Neural cell (in vitro differentiated cells): ENCODE results near the gene UPK3BL2. TPM values are rescaled to one million over a fixed set of nuclear protein-coding genes. Genes with fewer than 3 reads are reported as not detected.
"Not testable (repeated sequence)": the region's sequence is repeated elsewhere in the genome, so short reads cannot be mapped to it uniquely, and the experiment has no call there.

Source experiments
- H2AFZ ChIP-seq: fragments of 200-600, 300-800 bp; sonication (generic), shearing (Covaris generic); 2 replicates; pipeline ENCODE4 v1.6.0; 2014; ENCODE audit warnings: low read depth, mild to moderate bottlenecking, antibody characterized with exemption, low read length, moderate library complexity
- H3F3A ChIP-seq: fragments of 200-600 bp; shearing (Covaris generic); 2 replicates; pipeline ENCODE4 v1.6.1; 2016; ENCODE audit warnings: mild to moderate bottlenecking, moderate library complexity, mixed read lengths, antibody characterized with exemption, low read length; ENCODE audit not compliant: insufficient read depth, poor library complexity, severe bottlenecking
- H3K27ac ChIP-seq: fragments of 200-600, 300-800 bp; sonication (generic), shearing (Covaris generic); 2 replicates; pipeline ENCODE4 v1.5.1; 2014; ENCODE audit warnings: mild to moderate bottlenecking, low read length, moderate library complexity
- H3K27me3 ChIP-seq: fragments of 300-800, 200-600 bp; sonication (generic), shearing (Covaris generic); 2 replicates; pipeline ENCODE4 v1.6.0; 2014; ENCODE audit warnings: mild to moderate bottlenecking, low read depth, low read length, moderate library complexity; ENCODE audit not compliant: insufficient read depth
- H3K36me3 ChIP-seq: fragments of 300-800, 200-600 bp; sonication (generic), shearing (Covaris generic); 2 replicates; pipeline ENCODE4 v1.5.1; 2014; ENCODE audit warnings: mild to moderate bottlenecking, antibody characterized with exemption, low read length, moderate library complexity; ENCODE audit not compliant: insufficient read depth
- H3K4me2 ChIP-seq: fragments of 300-800, 200-600 bp; sonication (generic), shearing (Covaris generic); 2 replicates; pipeline ENCODE4 v1.6.0; 2014; ENCODE audit warnings: mild to moderate bottlenecking, low read length
- H3K4me3 ChIP-seq: fragments of 300-800, 200-600 bp; sonication (generic), shearing (Covaris generic); 2 replicates; pipeline ENCODE4 v1.5.1; 2014; ENCODE audit warnings: mild to moderate bottlenecking, low read length, moderate library complexity
- H3K79me2 ChIP-seq: fragments of 200-600 bp; shearing (Covaris generic); replicated peaks from 2 replicates; pipeline ENCODE4 v1.6.0; 2014; ENCODE audit warnings: mild to moderate bottlenecking, low read length, moderate library complexity; ENCODE audit not compliant: insufficient read depth
- H3K9ac ChIP-seq: fragments of 300-800, 200-600 bp; sonication (generic), shearing (Covaris generic); 2 replicates; pipeline ENCODE4 v1.6.1; 2016; ENCODE audit warnings: mild to moderate bottlenecking, low read length, mixed read lengths
- H3K9me2 ChIP-seq: fragments of 200-600 bp; shearing (Covaris generic); 2 replicates; pipeline ENCODE4 v1.6.1; 2016; ENCODE audit warnings: mild to moderate bottlenecking, low read length, mixed read lengths; ENCODE audit not compliant: insufficient read depth
- H3K9me3 ChIP-seq: fragments of 200-600, 300-800 bp; sonication (generic), shearing (Covaris generic); 2 replicates; pipeline ENCODE4 v1.6.1; 2016; ENCODE audit warnings: mild to moderate bottlenecking, mixed run types, low read length, moderate library complexity, mixed read lengths
- H4K20me1 ChIP-seq: fragments of 200-600 bp; shearing (Covaris generic); 2 replicates; pipeline ENCODE4 v1.6.1; 2016; ENCODE audit warnings: mild to moderate bottlenecking, mixed run types; ENCODE audit not compliant: insufficient read depth
- POLR2AphosphoS5 ChIP-seq: IDR thresholded peaks from 2 replicates; pipeline ENCODE4 v1.6.1; 2012
- TAF1 ChIP-seq: IDR thresholded peaks from 2 replicates; pipeline ENCODE4 v1.6.1; 2012; ENCODE audit warnings: low read depth
- polyA plus RNA-seq: library from polyadenylated mRNA; depleted of rRNA; stranded (reverse); fragments of >200 nt; gene quantifications from 2 replicates; pipeline ENCODE4 v1.2.3, GENCODE V29; 2014
- TF ChIP-seq, protein P1 (sequence below): IDR thresholded peaks from 2 replicates; pipeline ENCODE4 v1.6.1; 2012; ENCODE audit warnings: borderline replicate concordance

The UPK3BL2 gene
- polyA plus RNA-seq, 1 donor from 2014 or later = 9.0 TPM

DNA sequence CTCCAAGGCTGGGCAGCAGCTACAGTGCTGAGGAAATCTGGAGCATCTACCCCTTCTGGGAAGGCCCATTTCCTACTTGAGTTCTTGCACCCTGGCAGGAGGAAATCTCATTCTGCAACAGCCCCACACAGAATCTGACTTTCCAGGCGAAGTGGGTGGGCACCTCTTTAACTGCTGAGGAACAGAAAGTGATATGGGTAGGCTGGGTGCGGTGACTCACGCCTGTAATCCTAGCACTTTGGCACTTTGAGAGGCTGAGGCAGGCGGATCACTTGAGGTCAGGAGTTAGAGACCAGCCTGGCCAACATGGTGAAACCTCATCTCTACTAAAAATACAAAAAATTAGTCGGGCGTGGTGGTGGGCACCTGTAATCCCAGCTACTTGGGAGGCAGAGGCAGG lies 31.1 kb upstream of the UPK3BL2 start:
- H2AFZ ChIP-seq, H3K27ac ChIP-seq, H3K9me2 ChIP-seq, H3K79me2 ChIP-seq, H3F3A ChIP-seq, H3K27me3 ChIP-seq, H3K9ac ChIP-seq, H3K36me3 ChIP-seq, H3K4me3 ChIP-seq, H3K9me3 ChIP-seq, H3K4me2 ChIP-seq, H4K20me1 ChIP-seq: not testable (repeated sequence)

DNA sequence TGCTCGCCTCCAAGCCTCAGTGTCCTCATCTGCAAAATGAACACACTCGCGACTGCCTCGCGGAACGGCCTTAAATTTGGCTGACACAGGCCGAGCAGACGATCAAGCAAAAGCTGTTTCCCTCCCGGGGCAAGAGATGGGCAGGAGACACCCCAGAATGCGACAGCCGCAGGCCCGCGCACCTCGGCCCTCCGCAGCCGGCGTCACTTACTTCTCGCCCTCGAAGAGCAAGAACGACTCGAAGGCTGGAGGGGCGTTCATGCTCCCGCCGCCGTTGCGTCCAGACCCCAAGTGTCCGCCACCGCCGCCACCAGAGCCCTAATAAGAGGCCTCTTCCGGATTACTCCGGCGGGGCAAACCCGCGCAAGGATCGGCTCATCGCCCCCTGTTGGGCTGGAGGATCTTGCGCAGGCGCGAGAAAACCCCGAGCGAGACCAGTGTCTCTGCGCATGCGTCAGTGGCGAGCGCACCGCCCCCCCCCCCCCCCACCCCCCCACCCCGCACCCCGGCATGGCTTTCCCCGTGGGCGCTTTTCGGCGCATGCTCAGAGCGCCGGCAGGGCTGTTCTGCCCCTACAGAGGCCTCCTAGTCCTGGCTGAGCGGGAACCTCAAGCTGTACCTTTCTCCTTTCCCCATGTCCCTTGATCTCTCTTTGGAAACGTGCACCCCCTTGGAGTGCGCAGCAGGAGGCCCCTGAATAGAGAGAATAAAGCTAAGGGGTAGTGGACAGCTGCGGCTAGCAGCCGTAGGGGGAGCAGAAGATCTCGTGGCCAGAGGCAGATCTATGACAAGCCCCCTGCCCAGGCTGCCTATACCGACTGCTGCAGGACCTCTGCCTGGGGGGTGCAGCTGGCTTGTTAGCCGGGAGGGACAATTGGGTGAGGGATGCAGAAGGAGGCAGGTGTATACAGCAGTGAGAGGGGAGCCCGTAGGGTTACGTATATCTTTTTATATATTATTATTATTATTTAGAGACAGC lies 29.1 kb upstream of the UPK3BL2 start, which contains the start of gene POLR2J3:
Gene POLR2J3, minus strand, starts transcription at position 323 of the 979 bp plus-strand sequence. Its CDS starts 62 bp downstream, at position 261.
- Histone ChIP-seq H3K9ac (peak within 1 kb of the TSS; percentile 74), H3K27ac (peak within 1 kb of the TSS; percentile 73), H2AFZ (peak within 1 kb of the TSS; percentile 21), H3K4me3 (peak within 1 kb of the TSS; percentile 60)
- not testable (repeated sequence) for H3K4me2 ChIP-seq, H3K9me2 ChIP-seq, H3K27me3 ChIP-seq, H3K36me3 ChIP-seq, H3F3A ChIP-seq, H4K20me1 ChIP-seq, H3K79me2 ChIP-seq, H3K9me3 ChIP-seq
- TF ChIP-seq TAF1 (peak; percentile 47), POLR2AphosphoS5 (peak; percentile 53)
- TF ChIP-seq, protein P1, sequence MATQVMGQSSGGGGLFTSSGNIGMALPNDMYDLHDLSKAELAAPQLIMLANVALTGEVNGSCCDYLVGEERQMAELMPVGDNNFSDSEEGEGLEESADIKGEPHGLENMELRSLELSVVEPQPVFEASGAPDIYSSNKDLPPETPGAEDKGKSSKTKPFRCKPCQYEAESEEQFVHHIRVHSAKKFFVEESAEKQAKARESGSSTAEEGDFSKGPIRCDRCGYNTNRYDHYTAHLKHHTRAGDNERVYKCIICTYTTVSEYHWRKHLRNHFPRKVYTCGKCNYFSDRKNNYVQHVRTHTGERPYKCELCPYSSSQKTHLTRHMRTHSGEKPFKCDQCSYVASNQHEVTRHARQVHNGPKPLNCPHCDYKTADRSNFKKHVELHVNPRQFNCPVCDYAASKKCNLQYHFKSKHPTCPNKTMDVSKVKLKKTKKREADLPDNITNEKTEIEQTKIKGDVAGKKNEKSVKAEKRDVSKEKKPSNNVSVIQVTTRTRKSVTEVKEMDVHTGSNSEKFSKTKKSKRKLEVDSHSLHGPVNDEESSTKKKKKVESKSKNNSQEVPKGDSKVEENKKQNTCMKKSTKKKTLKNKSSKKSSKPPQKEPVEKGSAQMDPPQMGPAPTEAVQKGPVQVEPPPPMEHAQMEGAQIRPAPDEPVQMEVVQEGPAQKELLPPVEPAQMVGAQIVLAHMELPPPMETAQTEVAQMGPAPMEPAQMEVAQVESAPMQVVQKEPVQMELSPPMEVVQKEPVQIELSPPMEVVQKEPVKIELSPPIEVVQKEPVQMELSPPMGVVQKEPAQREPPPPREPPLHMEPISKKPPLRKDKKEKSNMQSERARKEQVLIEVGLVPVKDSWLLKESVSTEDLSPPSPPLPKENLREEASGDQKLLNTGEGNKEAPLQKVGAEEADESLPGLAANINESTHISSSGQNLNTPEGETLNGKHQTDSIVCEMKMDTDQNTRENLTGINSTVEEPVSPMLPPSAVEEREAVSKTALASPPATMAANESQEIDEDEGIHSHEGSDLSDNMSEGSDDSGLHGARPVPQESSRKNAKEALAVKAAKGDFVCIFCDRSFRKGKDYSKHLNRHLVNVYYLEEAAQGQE = peak; percentile 26

DNA sequence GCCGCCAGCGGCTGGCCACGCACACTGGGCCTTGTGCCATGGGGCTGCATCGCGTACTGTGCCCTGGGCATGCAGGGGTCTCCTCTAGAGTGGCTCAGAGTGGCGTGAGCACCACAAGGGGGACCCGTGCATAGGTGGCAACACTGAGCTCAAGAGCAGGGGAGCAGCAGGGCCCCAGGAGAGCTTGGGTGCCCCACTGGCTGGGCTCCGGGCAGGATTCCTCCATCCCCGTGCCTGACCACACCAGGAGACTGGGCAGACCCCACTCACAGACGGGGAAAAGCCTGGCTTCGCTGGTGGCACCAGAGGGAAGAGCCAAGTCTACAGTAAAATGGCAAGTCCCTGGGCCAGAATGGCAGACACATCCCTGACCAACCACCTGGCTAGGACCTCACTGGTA lies 25.1 kb upstream of the UPK3BL2 start:
- not testable (repeated sequence) for H2AFZ ChIP-seq, H3K4me2 ChIP-seq, H3K9me2 ChIP-seq, H3K9me3 ChIP-seq, H4K20me1 ChIP-seq, H3K9ac ChIP-seq, H3K27ac ChIP-seq, H3K27me3 ChIP-seq, H3K79me2 ChIP-seq, H3F3A ChIP-seq, H3K36me3 ChIP-seq, H3K4me3 ChIP-seq

DNA sequence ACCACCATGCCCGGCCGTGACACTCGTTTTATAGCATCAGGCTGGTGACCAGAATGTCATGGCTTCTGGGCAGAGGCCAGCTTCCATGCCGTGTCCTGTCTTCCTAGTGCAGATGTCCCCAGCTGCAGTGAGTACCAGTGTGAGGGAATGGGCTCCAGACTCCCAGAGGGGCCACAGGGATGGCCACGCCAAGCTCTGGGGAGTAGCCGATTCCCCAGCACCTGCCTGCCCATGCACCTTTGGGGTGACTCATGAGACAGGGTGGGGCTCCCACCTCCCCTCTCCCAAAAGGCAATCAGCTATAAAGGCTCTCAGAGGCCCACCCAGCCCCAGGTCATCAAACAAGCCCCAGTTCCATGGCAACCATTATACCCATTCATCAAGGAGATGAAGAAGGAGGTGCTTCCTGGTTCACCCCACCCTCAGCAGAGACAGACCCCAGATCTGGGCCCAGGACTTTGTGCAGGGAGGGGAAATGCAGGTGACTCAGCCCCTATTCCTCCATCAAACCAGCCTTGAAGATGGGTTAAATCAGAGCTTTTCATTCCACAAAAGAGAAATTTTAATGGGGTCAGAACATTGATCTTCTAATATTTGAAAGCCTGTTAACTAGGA lies 7.4 kb upstream of the UPK3BL2 start, which contains the start of gene SPDYE2:
Gene SPDYE2, plus strand, starts transcription at position 419 of the 615 bp plus-strand sequence. CDS start 2,030 bp downstream, outside the sequence.
- not testable (repeated sequence) for H3K9ac ChIP-seq, H3K4me3 ChIP-seq, H3K4me2 ChIP-seq, H4K20me1 ChIP-seq, H2AFZ ChIP-seq, H3K9me3 ChIP-seq, H3K9me2 ChIP-seq, H3K79me2 ChIP-seq, H3K27me3 ChIP-seq, H3F3A ChIP-seq, H3K27ac ChIP-seq, H3K36me3 ChIP-seq

DNA sequence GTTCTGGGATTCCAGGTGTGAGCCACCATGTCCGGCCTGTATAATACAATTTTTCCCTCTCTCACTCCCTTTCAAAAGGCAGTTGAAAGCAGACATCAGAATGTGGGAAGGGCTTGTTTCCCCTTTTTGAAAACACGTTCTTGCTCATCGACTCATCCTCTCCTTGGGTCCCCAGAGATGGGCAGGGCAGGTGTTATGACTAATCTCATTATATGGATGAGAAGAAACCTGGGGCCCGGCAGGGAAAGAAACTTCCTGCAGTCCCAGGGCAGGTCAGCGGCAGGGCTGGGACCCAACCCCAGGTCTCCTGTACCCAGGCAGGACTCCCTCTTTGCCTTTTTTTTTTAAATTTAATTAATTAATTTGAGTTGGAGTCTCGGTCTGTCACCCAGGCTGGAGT lies 2.9 kb upstream of the UPK3BL2 start:
- not testable (repeated sequence) for H3K9me3 ChIP-seq

DNA sequence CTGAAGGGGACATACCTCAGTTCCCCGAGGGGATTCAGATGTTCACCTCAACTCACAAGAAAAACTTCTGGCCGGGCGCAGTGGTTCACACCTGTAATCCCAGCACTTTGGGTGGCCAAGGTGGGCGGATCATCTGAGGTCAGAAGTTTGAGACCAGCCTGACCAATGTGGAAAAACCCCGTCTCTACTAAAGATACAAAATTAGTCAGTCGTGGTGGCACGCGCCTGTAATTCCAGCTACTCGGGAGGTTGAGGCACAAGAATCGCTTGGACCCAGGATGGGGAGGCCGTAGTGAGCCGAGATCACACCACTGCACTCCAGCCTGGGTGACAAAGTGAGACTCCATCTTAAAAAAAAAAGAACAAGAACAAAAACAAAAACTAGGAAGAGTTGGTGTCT lies 1.8 kb upstream of the UPK3BL2 start:
- not testable (repeated sequence) for H3K36me3 ChIP-seq, H3K4me3 ChIP-seq, H3K79me2 ChIP-seq, H3F3A ChIP-seq, H4K20me1 ChIP-seq, H2AFZ ChIP-seq, H3K9me3 ChIP-seq, H3K27me3 ChIP-seq, H3K27ac ChIP-seq, H3K4me2 ChIP-seq, H3K9ac ChIP-seq, H3K9me2 ChIP-seq

More for the DNA sequence above, 2.9 kb upstream of the UPK3BL2 start:
- H3K9me2 ChIP-seq, H3F3A ChIP-seq, H3K4me2 ChIP-seq, H4K20me1 ChIP-seq, H3K4me3 ChIP-seq, H3K9ac ChIP-seq, H3K27ac ChIP-seq, H3K27me3 ChIP-seq, H2AFZ ChIP-seq, H3K36me3 ChIP-seq, H3K79me2 ChIP-seq: not testable (repeated sequence)
